MG63 (cell line): ENCODE results near the gene TBCB. TPM values are rescaled to one million over a fixed set of nuclear protein-coding genes. Genes with fewer than 3 reads are reported as not detected.
"Not testable (repeated sequence)": the region's sequence is repeated elsewhere in the genome, so short reads cannot be mapped to it uniquely, and the experiment has no call there.

ENCODE experiments used
- DNase-seq: peaks from one replicate; pipeline ENCODE4 v3.0.0-alpha.2; 2020
- H3K27me3 ChIP-seq: fragments of 250-450 bp; sonication (Bioruptor Pico); 2 replicates; pipeline ENCODE4 v1.5.1; 2020; ENCODE audit warnings: mild to moderate bottlenecking, moderate library complexity
- H3K36me3 ChIP-seq: fragments of 250-450 bp; sonication (Bioruptor Pico); 2 replicates; pipeline ENCODE4 v1.5.1; 2020; ENCODE audit warnings: mild to moderate bottlenecking, moderate library complexity
- H3K4me3 ChIP-seq: fragments of 250-450 bp; sonication (Bioruptor Pico); 2 replicates; pipeline ENCODE4 v1.5.1; 2020; ENCODE audit warnings: mild to moderate bottlenecking, moderate library complexity
- H3K9me3 ChIP-seq: fragments of 250-450 bp; sonication (Bioruptor Pico); 2 replicates; pipeline ENCODE4 v1.5.1; 2020; ENCODE audit warnings: mild to moderate bottlenecking, moderate library complexity
- total RNA-seq: library from RNA; depleted of rRNA; stranded (reverse); fragments of >200 nt; shearing (Covaris generic); gene quantifications from 2 replicates; pipeline ENCODE4 v1.2.3, GENCODE V29; 2014; ENCODE audit warnings: low replicate concordance; rRNA removed

The TBCB gene, protein sequence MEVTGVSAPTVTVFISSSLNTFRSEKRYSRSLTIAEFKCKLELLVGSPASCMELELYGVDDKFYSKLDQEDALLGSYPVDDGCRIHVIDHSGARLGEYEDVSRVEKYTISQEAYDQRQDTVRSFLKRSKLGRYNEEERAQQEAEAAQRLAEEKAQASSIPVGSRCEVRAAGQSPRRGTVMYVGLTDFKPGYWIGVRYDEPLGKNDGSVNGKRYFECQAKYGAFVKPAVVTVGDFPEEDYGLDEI
- 453 and 520 TPM in 2 replicates for total RNA-seq

DNA sequence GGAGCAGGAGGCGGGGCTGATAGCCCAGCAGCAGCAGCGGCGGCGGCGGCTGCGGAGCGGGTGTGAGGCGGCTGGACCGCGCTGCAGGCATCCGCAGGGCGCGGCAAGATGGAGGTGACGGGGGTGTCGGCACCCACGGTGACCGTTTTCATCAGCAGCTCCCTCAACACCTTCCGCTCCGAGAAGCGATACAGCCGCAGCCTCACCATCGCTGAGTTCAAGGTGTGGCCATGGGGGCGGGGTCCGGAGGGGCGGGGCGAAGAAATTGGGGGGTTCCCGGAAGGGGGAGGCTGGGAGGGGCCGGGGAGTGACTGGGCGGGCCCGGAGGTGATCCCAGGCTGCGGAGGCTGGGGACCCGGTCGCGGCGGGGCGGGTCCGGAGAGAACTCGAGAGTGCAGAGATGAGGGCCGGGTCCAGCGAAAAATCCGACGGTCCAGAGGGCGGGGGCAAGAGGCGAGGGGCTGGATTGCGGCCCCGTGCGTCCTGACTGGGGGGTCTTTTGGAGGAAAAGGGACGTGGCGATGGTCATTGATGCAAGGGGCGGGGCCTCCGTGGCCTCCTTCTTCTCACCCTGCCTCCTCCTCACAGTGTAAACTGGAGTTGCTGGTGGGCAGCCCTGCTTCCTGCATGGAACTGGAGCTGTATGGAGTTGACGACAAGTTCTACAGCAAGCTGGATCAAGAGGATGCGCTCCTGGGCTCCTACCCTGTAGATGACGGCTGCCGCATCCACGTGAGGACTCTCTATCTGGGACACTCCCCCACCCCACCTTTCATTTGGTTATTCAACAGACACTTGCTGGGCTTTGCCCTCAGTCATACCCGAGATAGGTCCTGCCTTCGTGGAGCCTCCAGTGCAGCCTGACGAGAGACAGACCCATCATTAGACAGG lies at the start of gene TBCB:
Gene TBCB, plus strand, starts transcription at position 16 of the 891 bp plus-strand sequence. Its CDS starts 93 bp downstream, at position 109.
- Histone ChIP-seq H3K27me3 (no peaks in the 10 kb centered on the region), H3K36me3 (peaks cover 60% of the 10 kb centered on the region), H3K9me3 (no peaks in the 10 kb centered on the region), H3K4me3 (peak within 1 kb of the TSS; percentile 84)
- no peak for DNase-seq

DNA sequence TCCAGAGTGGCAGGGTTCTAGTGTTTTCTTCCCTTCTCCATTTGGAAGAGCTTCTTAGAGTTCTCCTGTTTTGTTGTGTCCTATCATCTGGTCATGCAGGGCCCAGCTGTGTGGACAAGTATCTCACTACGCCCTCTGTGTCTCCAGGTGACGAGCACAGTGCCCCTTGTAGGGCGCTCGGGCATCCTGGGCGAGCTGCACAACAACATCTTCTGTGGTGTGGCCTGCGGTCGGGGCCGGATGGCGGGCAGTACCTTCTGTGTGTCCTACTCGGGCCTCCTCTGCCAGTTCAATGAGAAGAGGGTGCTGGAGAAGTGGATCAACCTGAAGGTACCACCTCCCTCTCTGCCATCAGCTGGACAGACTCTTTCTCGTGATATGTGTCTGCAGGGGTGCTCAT lies 47.6 kb upstream of the TBCB start:
- no peaks in the 10 kb centered on the region for H3K27me3 ChIP-seq
- peaks cover 49% of the 10 kb centered on the region for H3K36me3 ChIP-seq
- DNase-seq = no peak
- H3K9me3 ChIP-seq = no peaks in the 10 kb centered on the region
- no peak overlapping the region for H3K4me3 ChIP-seq

DNA sequence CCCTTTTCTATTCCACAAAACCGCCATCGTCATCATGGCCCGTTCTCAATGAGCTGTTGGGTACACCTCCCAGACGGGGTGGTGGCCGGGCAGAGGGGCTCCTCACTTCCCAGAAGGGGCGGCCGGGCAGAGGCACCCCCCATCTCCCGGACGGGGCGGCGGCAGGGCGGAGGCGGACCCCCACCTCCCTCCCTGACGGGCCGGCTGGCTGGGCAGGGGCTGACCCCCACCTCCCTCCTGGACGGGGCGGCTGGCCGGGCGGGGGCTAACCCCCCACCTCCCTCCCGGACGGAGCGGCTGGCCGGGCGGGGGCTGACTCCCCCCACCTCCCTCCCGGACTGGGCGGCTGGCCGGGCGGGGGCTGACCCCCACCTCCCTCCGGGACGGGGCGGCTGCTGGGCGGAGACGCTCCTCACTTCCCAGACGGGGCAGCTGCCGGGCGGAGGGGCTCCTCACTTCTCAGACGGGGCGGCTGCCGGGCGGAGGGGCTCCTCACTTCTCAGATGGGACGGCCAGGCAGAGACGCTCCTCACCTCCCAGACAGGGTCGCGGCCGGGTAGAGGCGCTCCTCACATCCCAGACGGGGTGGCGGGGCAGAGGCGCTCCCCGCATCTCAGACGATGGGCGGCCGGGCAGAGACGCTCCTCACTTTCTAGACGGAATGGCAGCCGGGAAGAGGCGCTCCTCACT lies 46.3 kb upstream of the TBCB start:
- H3K4me3 ChIP-seq, H3K27me3 ChIP-seq, DNase-seq: not testable (repeated sequence)

DNA sequence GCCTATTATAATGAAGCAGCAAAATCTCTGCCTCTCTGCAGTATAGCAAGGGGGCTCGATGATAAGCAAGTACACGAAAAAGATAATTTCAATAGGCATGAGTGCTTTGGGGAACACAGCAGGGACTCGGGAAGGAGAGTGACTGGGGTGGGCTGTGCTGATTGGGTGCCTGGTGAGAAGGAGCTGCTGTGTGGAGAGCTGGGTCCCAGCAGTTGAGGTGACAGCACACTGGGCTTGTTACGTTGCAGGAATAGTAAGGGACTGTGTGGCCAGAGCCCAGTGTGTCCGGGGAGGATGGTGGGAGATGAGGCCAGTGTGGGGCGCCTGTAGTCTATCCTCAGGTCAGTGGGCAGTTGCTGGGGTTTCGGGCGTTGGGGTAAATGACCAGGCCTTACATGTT lies 43.2 kb upstream of the TBCB start:
- peaks cover 43% of the 10 kb centered on the region for H3K36me3 ChIP-seq
- H3K27me3 ChIP-seq = no peaks in the 10 kb centered on the region
- no peak overlapping the region for H3K4me3 ChIP-seq
- H3K9me3 ChIP-seq = no peaks in the 10 kb centered on the region
- DNase-seq = no peak

More for the DNA sequence above, 46.3 kb upstream of the TBCB start:
- peaks cover 53% of the 10 kb centered on the region for H3K36me3 ChIP-seq
- H3K9me3 ChIP-seq = not testable (repeated sequence)

DNA sequence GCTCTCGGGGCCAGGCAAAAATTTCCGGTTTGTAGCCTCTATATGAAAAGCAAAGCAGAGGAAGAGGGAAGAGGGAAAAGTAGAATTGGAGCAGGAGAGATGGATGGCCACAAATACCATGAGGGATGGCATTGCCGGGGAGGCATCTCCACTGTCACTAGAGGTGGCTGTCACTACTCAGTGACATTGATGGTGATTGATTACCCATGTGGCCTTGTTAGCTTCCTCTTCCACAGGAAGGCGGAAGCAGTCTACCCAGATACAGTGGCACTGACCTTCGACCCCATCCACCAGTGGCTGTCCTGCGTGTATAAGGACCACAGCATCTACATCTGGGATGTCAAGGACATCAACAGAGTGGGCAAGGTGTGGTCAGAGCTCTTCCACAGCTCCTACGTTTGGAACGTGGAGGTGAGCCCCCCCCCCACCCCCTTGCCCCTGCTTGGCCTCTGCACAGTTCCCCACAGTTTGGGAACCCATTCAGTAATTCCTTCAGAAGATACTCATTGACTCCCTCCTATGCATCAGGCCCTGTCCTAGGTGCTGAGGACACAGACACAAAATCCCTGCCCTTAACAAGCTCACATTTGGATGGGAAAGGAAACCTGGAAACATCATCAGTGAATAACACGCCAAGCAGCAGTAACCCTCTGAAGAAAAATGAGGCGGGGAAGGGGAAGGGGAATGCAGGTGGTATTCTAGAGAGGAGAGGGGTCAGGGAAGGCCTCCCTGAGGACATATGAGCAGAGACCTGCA lies 42.0 kb upstream of the TBCB start:
- no peaks in the 10 kb centered on the region for H3K27me3 ChIP-seq
- H3K36me3 ChIP-seq = peaks cover 35% of the 10 kb centered on the region
- no peak overlapping the region for H3K4me3 ChIP-seq
- H3K9me3 ChIP-seq = no peaks in the 10 kb centered on the region
- no peak for DNase-seq

DNA sequence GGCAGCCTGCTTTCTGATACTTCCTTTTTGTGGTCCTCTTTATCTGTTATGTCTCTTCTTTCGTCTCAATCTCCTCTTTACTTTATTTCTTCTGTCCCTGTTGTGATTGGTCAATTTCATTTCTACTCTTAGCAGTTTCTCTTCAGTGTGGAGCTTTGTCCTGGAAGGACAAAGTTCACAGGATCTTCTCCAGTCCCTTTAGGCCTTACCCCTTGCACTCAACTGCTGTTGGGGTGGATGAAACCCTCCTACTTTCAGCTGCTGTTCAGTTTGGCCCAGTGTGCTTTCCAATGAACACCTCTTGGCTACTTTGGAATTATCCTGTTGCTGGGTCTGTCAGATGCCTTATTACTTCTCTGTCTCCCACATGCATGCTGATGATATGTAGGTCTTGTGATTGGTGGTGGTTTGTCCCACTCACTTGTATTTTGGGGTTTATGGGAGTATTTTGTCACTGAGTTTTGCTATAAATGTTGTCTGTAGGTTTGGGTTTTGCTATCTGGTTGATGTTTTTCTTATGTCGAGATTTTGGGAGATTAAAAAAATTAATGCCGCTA lies 35.8 kb upstream of the TBCB start:
- no peaks in the 10 kb centered on the region for H3K9me3 ChIP-seq
- DNase-seq = no peak
- H3K4me3 ChIP-seq = no peak overlapping the region
- H3K36me3 ChIP-seq = peaks cover 49% of the 10 kb centered on the region
- H3K27me3 ChIP-seq = no peaks in the 10 kb centered on the region

DNA sequence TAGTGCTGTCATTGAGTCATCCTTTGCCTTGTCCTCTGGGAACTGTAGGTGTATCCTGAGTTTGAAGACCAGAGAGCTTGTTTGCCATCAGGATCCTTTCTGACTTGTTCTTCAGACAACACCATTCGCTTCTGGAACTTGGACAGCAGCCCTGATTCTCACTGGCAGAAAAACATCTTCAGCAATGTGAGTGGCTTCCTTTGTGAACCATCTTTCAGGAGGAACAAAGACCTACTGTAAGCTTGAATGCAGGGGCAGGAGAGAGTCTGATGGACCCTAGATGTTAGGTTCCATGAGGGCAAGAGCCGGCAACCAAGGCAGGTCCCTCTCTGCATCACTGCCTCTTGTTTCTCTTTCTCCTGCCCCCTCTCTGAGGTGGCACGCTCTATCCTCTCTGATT lies 33.9 kb upstream of the TBCB start:
- Histone ChIP-seq H3K27me3 (no peaks in the 10 kb centered on the region), H3K36me3 (peaks cover 54% of the 10 kb centered on the region), H3K9me3 (no peaks in the 10 kb centered on the region), H3K4me3 (no peak overlapping the region)
- no peak for DNase-seq

DNA sequence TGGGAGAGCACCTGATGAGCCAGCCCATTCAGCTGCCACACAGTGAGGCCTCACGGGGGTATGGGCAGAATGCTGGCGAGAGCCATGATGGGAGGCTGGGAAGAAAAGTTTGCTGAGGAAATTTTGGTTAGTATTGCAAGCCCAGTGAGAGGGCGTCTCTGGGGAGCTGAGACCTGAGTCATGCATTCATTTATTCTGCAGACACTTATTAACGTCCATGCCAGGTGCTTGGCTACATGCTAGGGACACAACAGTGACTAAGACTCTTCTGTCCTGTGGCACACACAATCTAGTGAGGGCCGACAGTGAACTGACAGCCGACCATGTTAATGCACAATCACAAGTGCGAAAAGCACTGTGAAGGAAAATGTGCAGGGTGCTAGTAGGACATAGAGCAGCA lies 33.4 kb upstream of the TBCB start:
- no peaks in the 10 kb centered on the region for H3K9me3 ChIP-seq
- peaks cover 59% of the 10 kb centered on the region for H3K36me3 ChIP-seq
- H3K4me3 ChIP-seq = no peak overlapping the region
- H3K27me3 ChIP-seq = no peaks in the 10 kb centered on the region
- DNase-seq = no peak

DNA sequence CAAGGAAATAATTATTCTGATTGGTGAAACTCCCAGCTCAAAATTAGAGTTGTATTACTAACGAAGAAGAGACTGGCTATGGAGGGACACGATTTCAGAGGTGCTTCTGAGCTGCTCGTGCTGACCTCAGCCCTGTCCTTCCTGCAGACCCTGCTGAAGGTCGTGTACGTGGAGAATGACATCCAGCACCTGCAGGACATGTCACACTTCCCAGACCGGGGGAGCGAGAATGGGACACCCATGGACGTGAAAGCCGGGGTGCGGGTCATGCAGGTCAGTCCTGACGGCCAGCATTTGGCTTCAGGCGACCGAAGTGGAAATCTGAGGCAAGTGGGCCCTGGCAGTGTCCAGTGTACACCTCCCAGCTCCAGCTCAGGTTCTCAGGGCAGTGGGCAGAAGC lies 32.4 kb upstream of the TBCB start:
- Histone ChIP-seq H3K9me3 (no peaks in the 10 kb centered on the region), H3K36me3 (peaks cover 64% of the 10 kb centered on the region), H3K27me3 (no peaks in the 10 kb centered on the region), H3K4me3 (no peak overlapping the region)
- DNase-seq = no peak

DNA sequence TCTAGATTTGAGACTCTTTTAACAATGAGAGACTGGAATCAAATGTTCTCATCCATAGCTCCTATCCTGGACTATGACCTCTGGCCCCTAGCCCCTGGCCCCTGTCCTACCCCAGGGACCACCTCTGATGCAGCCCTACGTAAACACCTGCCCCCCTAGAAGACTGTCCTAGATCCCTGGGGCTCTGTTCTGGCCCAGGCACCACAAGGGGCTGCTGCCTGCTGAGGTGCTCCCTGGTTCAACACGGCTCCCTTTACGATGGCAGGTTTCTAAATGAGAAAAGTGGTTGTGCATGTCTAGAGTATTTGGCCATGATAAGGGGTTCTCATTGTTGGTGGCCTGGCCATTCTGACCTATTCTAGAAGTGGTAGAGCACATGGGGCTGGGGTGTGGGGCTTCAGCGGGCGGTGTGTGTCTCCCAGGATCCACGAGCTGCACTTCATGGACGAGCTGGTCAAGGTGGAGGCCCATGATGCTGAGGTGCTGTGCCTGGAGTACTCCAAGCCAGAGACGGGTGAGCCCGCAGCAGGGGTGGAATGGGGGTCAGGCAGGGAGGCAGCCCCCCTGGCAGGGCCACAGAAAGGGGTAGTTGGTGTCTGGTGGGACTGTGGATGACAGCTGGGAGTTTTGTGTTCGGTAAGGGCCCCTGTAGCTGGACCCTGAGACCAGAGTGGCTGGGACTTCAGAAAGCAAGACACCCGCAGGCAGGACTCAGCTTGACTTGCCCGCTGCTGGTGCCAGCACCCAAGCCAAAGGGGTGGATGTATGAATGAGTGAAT lies 30.8 kb upstream of the TBCB start:
- Histone ChIP-seq H3K4me3 (no peak overlapping the region), H3K9me3 (no peaks in the 10 kb centered on the region), H3K36me3 (peaks cover 66% of the 10 kb centered on the region), H3K27me3 (no peaks in the 10 kb centered on the region)
- no peak for DNase-seq

DNA sequence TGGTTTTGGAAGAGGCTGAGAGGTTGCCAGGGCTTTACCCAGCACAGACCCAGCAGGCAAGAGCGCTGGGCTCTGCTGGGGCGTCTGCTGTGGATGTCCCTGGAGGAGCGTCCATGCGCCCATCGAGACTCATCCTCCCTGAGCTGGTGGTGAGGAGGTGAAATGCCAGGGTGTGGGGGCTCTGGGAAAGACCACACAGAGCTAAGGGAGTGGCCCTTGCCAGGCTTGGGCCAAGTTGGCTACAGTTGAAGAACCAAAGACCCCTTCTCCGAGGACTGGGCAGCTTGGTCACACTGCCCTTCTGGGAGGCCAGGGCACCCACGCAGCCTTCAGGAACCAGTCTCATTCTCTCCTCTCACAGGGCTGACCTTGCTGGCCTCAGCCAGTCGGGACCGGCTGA lies 28.9 kb upstream of the TBCB start:
- DNase-seq = no peak
- Histone ChIP-seq H3K4me3 (no peak overlapping the region), H3K27me3 (no peaks in the 10 kb centered on the region), H3K9me3 (no peaks in the 10 kb centered on the region), H3K36me3 (peaks cover 67% of the 10 kb centered on the region)

DNA sequence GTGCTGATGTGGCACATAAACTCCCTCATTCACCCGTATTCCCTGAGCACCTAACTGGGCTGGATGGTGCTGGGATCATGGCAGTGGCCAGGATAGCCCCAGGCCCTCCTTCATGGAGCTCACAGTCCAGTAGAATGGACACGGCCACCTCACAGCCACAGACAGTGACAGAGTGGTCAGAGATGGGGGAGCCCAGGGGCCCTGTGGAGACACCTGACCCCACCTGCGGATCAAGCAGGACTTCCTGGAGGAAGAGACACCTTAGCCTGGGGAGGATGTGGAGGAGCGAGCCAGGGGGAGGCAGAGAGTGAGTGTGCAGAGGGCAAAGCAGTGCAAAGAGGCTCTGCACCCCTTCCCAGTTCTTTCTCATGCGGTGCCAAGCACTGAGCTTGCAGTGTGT lies 25.4 kb upstream of the TBCB start:
- no peaks in the 10 kb centered on the region for H3K9me3 ChIP-seq
- no peak for DNase-seq
- no peak overlapping the region for H3K4me3 ChIP-seq
- H3K27me3 ChIP-seq = no peaks in the 10 kb centered on the region
- H3K36me3 ChIP-seq = peaks cover 51% of the 10 kb centered on the region

DNA sequence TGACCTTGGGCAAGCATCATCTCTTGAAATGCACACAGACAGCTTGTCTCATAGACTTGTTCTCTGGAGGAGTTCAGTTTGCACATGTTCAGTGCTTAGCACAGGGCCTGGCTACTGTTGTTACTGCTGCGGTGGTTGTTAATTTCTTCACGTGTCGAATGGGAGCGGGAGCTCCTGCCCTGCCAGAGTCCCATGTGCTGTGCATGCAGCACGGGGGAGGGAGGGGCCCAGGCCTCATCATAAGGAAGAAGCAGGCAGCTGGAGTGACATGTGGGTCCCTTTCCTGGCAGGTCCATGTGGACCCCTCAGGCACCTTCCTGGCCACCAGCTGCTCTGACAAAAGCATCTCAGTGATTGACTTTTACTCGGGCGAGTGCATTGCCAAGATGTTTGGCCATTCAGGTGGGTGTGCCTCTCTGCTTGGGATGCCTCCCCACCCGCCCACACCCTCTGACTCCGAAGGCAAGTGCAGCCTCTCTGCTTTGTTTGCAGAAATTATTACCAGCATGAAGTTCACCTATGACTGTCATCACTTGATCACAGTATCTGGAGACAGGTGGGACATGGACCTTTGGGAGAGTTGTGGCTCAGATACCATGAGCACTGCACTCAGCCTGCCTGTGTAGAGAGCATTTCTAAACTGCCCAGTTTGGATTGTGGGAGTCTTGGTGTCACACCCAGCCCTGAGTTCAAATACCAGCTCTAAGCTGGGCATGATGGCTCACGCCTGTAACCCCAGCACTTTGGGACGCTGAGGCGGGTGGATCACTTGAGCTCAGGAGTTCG lies 24.2 kb upstream of the TBCB start:
- Histone ChIP-seq H3K9me3 (no peaks in the 10 kb centered on the region), H3K4me3 (no peak overlapping the region), H3K27me3 (no peaks in the 10 kb centered on the region), H3K36me3 (peaks cover 56% of the 10 kb centered on the region)
- no peak for DNase-seq

DNA sequence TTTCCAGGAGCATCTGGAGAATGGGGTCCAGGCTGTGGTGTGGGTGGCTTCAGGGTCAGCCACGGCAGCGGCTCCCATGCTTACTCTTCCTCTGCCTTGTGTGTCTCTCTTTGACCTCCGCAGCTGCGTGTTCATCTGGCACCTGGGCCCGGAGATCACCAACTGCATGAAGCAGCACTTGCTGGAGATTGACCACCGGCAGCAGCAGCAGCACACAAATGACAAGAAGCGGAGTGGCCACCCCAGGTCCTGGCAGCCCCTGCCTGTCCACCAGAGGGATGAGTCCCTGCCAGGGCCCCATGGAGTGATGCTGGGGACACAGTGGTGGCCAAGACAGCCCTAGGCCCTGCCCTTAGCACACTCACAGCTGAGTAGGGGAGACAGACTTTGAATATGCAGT lies 22.7 kb upstream of the TBCB start:
- no peak for DNase-seq
- H3K36me3 ChIP-seq = peaks cover 58% of the 10 kb centered on the region
- no peaks in the 10 kb centered on the region for H3K9me3 ChIP-seq
- H3K4me3 ChIP-seq = no peak overlapping the region
- H3K27me3 ChIP-seq = no peaks in the 10 kb centered on the region

DNA sequence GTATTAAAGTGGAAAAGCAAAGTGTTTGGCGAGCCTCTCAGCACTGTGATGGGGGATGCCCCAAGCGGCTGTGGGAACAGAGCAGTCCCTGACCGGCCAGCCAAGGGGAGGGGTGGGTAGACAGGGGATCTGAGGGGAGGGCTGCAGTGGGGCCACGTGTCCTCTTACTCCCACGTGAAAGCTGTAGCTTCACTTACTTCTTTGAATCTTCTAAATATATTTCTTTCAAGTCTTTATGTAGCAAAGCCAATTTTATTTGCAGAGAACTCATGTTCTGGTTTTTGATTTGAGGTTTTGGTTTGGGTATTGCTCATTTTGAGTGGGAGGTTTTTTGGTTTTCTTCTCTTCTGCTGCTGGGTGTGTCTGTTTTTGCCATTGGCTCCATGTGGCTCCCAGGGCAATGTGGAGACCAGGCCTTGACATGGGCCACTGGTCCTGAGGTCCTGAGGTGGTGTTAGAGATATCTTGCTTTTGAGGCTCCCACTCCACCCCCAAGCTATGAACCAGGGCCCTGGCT lies 22.1 kb upstream of the TBCB start:
- H3K9me3 ChIP-seq = no peaks in the 10 kb centered on the region
- no peak overlapping the region for H3K4me3 ChIP-seq
- peaks cover 53% of the 10 kb centered on the region for H3K36me3 ChIP-seq
- no peaks in the 10 kb centered on the region for H3K27me3 ChIP-seq
- no peak for DNase-seq
